Kidney epithelial cell (primary cell): ENCODE results near the gene TBCA. TPM values are rescaled to one million over a fixed set of nuclear protein-coding genes. Genes with fewer than 3 reads are reported as not detected.

ENCODE experiments used
- DNase-seq: peaks from one replicate; pipeline ENCODE4 v3.0.0-alpha.2; 2010; ENCODE audit warnings: low read depth
- H3K27me3 ChIP-seq: 2 replicates; pipeline ENCODE4 v1.6.0; 2011; ENCODE audit warnings: low read length; ENCODE audit not compliant: control insufficient read depth, insufficient read depth
- H3K36me3 ChIP-seq: 2 replicates; pipeline ENCODE4 v1.5.1; 2011; ENCODE audit warnings: low read length; ENCODE audit not compliant: control insufficient read depth, insufficient read depth
- H3K4me3 ChIP-seq: 2 replicates; pipeline ENCODE4 v1.5.1; 2011; ENCODE audit warnings: low read depth, mild to moderate bottlenecking, control low read depth, low read length
- CTCF ChIP-seq: IDR thresholded peaks from 2 replicates; pipeline ENCODE4 v1.5.1; 2011; ENCODE audit warnings: mild to moderate bottlenecking, moderate library complexity, low read length, control low read depth, inconsistent platforms; ENCODE audit not compliant: insufficient read depth, poor library complexity, severe bottlenecking
- total RNA-seq: library from RNA; depleted of rRNA; stranded (reverse); fragments of >200 nt; gene quantifications from 2 replicates; pipeline ENCODE4 v1.2.3, GENCODE V29; 2015

Gene TBCA
- total RNA-seq: 195 and 233 TPM in 2 replicates

GRCh38 chr5:77775790-77776553, at the start of gene TBCA:
TSS of gene TBCA (minus strand) at chr5:77776339. CDS start at chr5:77776257, 82 bp downstream.
- peak; percentile 14 for TF ChIP-seq CTCF
- DNase-seq: peak; percentile 51
- Histone ChIP-seq H3K27me3 (no peaks in the 10 kb centered on the region), H3K36me3 (no peaks in the 10 kb centered on the region), H3K4me3 (peak within 1 kb of the TSS; percentile 62)

GRCh38 chr5:77824981-77825380, 48.8 kb upstream of the TBCA start:
- H3K36me3 ChIP-seq: no peaks in the 10 kb centered on the region
- H3K4me3 ChIP-seq: no peak overlapping the region
- H3K27me3 ChIP-seq: no peaks in the 10 kb centered on the region
- TF ChIP-seq CTCF: no peak
- no peak for DNase-seq

GRCh38 chr5:77816686-77817085, 40.5 kb upstream of the TBCA start:
- TF ChIP-seq CTCF: no peak
- Histone ChIP-seq H3K27me3 (no peaks in the 10 kb centered on the region), H3K36me3 (no peaks in the 10 kb centered on the region), H3K4me3 (no peak overlapping the region)
- no peak for DNase-seq

GRCh38 chr5:77812926-77813589, 36.9 kb upstream of the TBCA start:
- no peaks in the 10 kb centered on the region for H3K27me3 ChIP-seq
- no peaks in the 10 kb centered on the region for H3K36me3 ChIP-seq
- TF ChIP-seq CTCF: no peak
- DNase-seq: no peak
- H3K4me3 ChIP-seq: no peak overlapping the region

GRCh38 chr5:77806213-77806843, 30.2 kb upstream of the TBCA start:
- no peak for TF ChIP-seq CTCF
- no peak for DNase-seq
- Histone ChIP-seq H3K4me3 (no peak overlapping the region), H3K36me3 (no peaks in the 10 kb centered on the region), H3K27me3 (no peaks in the 10 kb centered on the region)
